ENCODE data around the gene KRT1. TPM values are rescaled to one million over a fixed set of nuclear protein-coding genes. Genes with fewer than 3 reads are reported as not detected.
A peak's percentile ranks its signal among the peaks of the same experiment; 100 is the strongest.

The KRT1 gene
- total RNA-seq, 1 experiment from 2014 or later = not detected

- DNase-seq (ENCODE audit: low read depth) = no peak
Observed at GRCh38 chr12:52661668-52662067, 18.5 kb downstream of the KRT1 start.

GRCh38 chr12:52660934-52661499, 19.2 kb downstream of the KRT1 start:
- no peak for DNase-seq (ENCODE audit: low read depth)

- DNase-seq (ENCODE audit: low read depth) = no peak
Observed at GRCh38 chr12:52659951-52660350, 20.3 kb downstream of the KRT1 start.

DNA sequence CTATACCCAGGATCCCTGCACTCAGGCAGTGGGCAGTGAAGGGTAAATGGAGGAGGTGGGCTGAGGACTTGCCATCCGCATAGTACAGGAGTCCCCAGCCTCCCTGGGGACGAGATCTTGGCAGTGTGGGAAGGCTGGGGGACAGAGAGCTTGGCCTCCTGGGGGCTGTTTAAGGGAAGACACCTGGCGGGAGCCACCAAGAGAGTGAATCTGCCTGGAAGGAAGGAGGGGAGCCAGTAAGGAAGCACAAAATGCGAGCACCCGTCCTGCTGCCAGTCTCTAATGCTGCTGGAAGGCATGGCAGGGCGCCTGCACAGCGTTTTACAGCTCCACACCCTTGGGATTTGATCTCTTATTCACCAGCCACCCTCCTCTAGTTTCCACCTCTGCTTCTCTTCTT, 20.8 kb downstream of the KRT1 start:
- no peak for DNase-seq (ENCODE audit: low read depth)

GRCh38 chr12:52658196-52658595, 22.0 kb downstream of the KRT1 start:
- no peak for DNase-seq (ENCODE audit: low read depth)

- DNase-seq (ENCODE audit: low read depth) = no peak
Observed at GRCh38 chr12:52657250-52657902, 22.8 kb downstream of the KRT1 start.

DNA sequence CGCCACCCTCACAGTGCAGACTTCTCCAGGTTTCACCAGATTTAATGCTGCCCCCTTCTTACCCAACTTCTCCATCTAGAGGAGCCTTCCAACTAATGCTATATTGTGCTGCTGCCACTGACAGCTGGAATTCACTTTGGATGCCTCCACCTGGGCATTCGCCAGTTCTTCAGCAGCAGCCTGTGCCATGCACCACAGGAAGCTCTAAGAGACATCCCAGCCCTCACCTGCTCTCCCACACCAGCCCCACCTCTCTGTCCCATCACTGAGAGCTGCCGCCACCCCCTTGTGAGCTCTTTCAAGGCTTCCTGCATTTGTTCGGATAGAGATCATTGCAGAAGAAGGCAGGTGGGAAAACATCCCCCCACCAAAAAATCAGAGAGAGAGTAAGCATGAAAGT, 23.6 kb downstream of the KRT1 start:
- DNase-seq (ENCODE audit: low read depth) = no peak

DNA sequence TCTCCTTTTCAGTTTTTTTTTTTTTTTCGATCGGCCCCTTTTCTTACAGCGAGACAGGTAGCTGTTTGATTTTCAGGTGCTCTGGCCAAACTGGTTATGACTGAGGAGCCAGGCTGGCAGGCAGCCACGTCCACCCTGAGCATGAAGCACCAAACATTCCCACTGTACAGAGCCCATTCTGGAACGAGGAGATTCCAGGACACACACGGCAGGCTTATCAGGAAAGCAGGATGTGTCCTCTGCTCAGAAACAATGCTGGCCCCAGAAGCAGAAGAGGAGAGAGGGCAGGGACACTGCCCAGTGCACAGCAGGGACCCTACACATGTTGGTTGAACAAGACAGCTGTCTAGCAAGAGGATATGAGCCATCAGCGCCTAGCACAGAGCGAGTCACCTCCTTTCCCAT, 24.5 kb downstream of the KRT1 start:
- no peak for DNase-seq (ENCODE audit: low read depth)

- no peak for DNase-seq (ENCODE audit: low read depth)
Observed at GRCh38 chr12:52655251-52655650, 25.0 kb downstream of the KRT1 start.

DNA sequence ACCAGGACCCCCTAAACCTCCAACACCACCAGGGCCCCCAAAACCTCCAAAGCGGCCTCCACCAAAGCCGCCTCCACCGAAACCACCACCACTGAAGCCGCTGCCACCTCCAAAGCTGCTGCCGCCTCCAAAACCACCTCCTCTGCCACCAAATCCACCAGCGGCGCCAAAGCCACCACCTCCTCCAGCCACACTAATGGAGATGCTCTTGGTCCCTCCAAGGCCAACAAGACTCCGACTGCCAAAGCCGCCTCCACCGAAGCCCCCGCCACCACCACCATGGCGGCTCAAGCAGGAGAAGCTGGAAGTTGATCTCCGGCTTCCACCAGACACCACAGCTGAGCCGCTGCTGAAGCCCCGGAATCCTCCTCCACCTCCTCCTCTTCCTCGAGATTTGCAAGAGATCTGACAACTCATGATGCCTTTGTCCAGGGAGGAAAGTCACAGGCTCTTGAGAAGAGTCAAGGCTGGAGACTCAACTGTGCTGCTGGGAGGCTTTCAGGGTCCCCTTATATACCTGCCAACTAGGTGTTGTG, 28.4 kb downstream of the KRT1 start, which contains the start of gene KRT2:
Gene KRT2 (minus strand): TSS at position 486 of the 536 bp plus-strand sequence. CDS start 69 bp downstream, at position 417.
- DNase-seq (ENCODE audit: low read depth) = no peak

DNA sequence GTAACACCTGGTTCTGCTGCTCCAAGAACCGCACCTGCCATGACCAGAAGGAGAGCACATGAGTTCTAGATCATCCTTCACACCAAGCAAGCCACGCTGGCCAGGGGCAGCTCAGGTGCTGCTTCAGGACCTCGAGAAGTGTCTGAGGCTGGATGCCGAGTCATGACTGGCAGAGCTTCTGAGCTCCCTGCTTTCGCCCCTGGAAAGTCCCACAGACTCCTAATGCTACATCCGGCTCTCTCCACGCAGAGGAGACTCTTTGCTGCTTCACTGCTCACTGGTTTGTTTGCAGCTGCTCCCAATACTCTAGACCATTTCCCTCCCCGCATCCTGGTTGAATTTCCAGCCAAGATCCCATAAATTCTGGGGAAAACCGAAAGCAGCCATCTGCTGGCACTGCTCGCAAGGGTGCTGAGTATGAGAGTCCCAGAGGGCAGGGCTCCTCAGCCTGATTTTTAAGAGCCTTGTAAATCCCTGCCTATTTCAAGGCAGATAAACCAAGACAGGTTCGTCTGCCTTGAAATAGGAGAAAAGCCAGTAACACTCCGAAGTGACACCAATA, 29.6 kb downstream of the KRT1 start:
- DNase-seq (ENCODE audit: low read depth) = peak; percentile 4

DNA sequence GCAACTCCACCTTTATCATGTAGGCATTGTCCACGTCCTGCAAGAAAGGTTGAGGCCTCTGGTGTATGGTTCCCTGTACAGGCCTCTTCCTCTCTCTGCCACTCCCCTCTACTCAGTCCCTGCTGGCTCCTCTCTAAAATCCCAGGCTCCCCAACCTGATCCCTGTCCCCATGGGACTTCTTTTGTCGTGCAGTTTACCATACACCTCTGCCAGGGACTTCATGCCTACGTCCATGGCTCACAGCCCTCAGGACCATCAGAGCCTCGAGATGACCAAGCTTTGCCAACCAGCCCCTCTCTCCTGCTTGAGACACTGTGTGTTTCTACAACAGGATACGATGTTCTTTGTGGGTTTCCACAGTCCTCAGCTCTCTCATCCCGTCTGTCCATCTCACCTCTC, 31.1 kb downstream of the KRT1 start:
- DNase-seq (ENCODE audit: low read depth) = no peak

- DNase-seq (ENCODE audit: low read depth) = no peak
Observed at GRCh38 chr12:52648012-52648550, 32.1 kb downstream of the KRT1 start.

- DNase-seq (ENCODE audit: low read depth) = no peak
Observed at GRCh38 chr12:52647601-52648000, 32.6 kb downstream of the KRT1 start.

DNA sequence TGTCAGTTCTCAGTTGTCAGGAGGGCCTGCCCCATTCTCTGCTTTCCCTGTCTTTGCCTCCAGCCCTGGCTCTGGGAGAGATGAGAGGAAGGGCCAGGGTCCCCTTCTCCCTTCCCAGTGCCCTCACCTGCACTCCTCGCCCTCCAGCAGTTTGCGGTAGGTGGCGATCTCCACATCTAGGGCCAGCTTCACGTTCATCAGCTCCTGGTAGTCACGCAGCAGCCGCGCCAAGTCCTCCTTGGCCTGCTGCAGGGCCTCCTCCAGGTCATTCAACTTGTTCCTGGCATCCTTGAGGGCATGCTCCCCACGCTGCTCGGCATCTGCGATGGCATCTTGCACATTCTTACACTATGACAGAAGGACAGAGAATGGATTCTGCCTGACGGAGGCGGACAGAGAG, 33.6 kb downstream of the KRT1 start:
- DNase-seq (ENCODE audit: low read depth) = no peak

DNA sequence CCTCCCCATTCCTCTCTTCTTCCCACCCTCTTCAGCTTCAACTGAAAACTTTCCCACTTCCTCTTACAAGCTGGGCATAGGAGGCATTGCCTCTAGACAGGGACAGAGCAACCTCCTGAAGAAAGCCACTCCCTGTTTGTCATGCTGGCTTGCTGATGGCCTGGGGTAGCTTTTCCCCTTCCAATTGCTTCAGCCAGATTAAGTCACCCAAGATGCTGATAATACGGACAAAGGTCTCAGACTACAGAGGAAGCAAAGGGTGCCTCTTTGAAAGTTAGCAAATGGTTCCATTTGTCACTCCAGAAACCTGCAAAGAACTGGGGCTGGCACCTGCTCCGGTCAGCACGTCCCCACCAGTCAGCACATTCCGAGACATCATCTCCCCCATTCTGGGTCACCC, 34.2 kb downstream of the KRT1 start:
- DNase-seq (ENCODE audit: low read depth) = no peak

DNA sequence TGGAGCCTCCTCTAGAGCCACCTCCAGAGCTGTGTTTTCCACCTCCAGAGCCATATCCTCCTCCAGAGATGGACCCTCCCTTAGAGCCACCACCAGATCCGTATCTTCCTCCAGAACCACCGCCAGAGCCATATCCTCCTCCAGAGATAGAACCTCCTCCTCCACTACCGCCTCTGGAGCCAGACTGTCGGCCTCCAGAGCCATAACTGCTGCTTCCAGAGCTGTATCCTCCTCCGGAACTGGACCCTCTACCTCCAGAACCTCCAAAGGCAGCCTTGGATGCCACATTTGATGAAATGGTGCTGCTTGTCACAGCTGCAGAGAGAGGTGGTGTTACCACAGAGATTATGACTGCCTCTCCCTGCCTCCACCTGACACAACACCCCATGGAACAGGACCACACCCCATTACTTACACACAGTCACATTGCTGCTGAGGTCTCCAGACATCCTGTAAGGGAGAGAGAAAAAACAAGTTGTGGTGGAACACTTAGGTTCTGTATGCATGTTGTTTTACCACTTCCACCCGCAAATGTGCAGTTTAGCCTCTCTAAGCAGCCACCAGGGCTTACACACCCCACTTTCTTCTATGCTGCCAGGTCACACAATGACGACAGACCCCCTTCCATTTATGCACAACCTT, 35.0 kb downstream of the KRT1 start:
- DNase-seq (ENCODE audit: low read depth) = no peak

DNA sequence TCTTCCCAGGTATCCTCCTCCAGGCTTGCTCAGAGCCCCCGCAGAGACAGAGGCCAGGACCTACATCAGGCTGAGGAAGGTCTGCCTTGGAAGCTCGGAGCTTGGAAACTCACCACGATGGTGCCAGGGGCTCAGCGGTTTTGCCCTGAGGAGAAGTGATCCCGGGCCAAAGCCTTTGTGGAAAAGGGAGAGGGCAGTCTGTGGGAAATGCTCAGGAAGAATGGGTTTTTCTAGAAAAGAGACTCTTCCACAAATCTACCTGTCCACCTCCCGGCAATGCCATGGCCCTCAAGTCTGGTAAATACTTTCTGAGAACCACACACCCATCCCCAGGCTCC, 36.2 kb downstream of the KRT1 start:
- DNase-seq (ENCODE audit: low read depth) = no peak

GRCh38 chr12:52643233-52644077, 36.8 kb downstream of the KRT1 start:
- DNase-seq (ENCODE audit: low read depth) = no peak

GRCh38 chr12:52641468-52641867, 38.7 kb downstream of the KRT1 start:
- DNase-seq (ENCODE audit: low read depth) = no peak

DNA sequence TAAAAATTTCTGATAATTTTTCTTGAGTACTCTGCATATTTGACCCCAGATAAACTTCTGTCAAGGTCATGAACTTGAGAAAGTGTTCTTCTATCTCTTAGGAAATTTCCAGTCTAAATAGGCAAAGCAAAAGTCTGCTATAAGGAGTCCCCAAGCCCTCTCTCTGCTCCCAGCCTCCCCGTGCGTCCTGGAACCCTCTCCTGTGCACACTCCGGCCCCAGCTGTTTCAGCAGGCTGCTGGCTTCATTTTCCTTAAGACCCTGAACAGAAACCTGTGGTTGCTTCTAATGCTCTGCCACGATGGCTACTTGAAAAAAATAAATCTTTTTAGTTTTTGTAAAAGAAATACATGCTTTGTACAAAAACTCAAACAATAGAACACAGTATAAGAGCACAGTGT, 42.9 kb downstream of the KRT1 start:
- DNase-seq (ENCODE audit: low read depth) = no peak

All from LHCN-M2 (cell line).